HG03432 (cell line): ENCODE measurements around the gene RNF31.

Experiments used
- ATAC-seq: cut with Tn5 transposase; IDR thresholded peaks from one replicate; pipeline ENCODE4 v1.9.1; 2021; ENCODE audit warnings: mild to moderate bottlenecking, moderate library complexity; ENCODE audit not compliant: unreplicated experiment

Gene RNF31

GRCh38 chr14:24137529-24138395, 9.5 kb upstream of the RNF31 start:
- no peak for ATAC-seq

GRCh38 chr14:24138396-24139271, 8.7 kb upstream of the RNF31 start:
- no peak for ATAC-seq

DNA sequence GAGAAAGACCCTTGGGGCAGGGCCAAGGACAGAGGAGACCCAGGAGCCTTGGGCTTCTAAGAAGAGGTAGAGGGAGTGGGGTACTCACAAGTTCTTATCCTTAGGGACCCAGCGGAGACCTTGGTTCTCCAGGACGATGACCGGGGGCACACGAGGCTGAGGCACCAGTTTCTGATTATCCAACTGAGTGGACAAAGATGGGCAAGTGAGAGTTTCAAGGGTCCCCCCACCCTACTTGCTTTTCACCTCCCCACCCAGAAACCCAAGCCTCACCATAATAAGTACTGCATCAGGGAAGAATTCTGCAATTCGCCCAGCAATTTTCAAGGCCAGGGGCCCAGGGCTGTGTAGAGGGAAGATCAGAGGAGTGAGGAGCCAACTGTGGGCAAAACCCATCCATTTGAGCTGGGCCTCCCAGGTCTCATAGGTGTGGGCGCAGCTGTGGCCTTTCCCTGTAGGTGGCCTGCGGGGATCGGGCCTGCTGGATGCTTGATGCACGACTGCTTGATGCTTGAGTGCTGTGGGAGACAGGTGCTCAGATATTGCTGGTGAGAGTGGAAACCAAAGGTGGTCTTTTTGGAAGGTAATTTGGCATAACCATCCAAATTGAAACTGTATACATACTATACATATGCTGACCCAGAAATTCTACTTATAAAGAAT, 7.9 kb upstream of the RNF31 start:
- ATAC-seq = no peak

DNA sequence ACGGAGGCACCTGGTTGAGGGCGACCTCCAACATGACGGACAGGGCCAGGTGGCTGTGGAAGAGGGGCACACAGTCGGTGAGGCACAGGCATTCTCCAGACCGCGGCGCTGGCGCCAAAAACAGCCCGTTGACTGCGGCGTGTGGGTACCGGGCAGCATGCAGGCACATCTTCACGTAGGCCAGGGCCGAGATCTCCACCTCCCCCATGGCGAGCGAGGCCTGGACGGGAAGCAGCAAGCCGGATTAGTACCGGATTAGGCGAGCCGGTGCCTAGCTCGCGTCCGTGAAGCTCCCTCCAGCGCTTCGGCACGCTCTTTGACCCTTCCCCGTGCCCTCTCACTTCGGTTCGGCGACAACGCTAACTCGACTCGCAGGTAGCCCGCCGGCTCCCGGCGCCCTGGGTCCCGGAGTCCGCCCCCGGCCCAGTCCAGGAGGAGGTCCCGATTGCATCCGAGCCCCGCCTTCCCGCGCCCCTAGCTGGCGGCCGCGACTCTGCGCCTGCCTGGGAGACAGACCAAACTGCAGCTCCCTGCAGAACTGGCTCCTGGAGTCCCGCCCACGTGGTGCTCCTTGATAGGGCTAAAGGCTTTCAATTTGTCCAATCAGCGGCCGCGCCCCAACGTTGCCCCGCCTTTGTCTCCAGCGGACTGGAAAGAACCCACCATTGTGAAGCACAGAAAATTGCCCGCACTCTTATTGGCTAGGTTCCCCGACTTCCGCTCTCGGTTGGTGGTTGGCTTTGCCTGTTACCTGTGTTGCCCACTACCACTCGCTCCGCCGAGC, 6.0 kb upstream of the RNF31 start, which contains the start of gene EMC9:
Gene EMC9 (minus strand): TSS at position 495 of the 784 bp plus-strand sequence. CDS start 287 bp downstream, at position 208.
- ATAC-seq = peak; percentile 88

DNA sequence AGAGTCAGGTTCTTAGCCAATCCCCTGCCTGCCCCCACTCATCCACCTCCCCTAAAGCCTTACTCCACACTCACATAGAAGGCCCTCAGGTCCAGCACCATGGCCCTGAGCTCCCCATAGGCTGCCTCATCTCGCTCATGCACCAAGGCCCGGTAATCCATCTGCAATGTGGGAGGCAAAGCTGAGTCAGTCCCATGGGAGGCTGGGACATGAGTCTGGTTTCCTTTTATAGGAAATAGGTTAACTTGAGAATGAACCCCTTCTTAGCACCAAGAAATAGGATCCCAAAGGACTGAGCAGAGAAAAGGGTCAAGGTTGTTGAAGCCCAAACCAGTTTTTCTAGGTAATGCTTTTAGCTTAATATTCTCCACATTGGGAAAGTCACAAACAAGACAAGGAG, 3.8 kb upstream of the RNF31 start:
- ATAC-seq = no peak

GRCh38 chr14:24144451-24144850, 2.8 kb upstream of the RNF31 start:
- ATAC-seq = no peak

DNA sequence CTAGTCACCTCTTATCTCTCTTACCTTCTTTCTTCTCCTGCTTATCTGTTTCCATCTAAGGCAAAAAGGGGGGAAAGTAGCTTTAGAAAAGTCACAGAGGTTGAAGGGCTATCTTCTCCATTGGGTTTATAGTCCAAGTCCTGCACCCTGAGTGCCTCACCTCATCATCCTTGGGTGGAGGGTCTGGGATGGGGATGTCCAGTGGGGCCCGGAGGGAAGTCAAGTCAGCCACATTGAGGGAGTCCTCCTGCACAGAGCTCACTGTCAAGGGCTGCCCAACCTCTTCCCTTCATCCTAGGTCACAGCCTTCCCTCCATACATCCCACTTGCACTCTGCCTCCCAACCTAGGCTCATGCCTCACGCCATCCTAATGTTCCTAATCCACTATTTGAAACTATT, 2.1 kb upstream of the RNF31 start:
- no peak for ATAC-seq

- no peak for ATAC-seq
Observed at GRCh38 chr14:24145690-24146452, 1.4 kb upstream of the RNF31 start.

DNA sequence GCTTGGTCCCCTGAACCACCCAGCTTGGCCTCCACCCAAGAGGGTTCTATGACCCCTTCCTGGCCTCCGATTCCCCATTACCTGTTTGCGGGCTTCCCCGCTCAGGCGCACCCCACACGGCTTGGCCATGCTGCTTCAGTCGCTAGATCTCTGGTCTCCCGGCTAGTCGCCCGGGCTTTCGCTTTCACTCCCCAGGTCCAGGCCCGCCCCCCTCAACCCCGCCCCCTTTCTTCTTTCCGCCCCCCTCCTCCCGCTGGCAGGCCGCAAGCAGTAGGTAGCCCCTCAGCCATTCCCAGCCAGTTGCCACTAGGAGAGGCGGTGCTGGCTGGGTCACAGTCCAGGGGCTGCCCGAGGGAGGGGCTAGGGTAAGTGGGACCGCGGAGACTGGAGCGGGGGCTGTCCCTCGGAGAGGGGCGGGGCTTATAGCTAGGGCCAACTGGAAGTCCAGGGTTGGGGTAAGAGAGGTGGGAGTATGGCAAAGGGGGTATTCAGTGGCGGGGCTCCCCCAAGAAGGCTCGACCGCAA, 783 bp upstream of the RNF31 start, which contains the start of gene PSME2:
Gene PSME2 (minus strand): TSS at position 158 of the 525 bp plus-strand sequence. CDS start 29 bp downstream, at position 129.
- peak; percentile 70 for ATAC-seq

DNA sequence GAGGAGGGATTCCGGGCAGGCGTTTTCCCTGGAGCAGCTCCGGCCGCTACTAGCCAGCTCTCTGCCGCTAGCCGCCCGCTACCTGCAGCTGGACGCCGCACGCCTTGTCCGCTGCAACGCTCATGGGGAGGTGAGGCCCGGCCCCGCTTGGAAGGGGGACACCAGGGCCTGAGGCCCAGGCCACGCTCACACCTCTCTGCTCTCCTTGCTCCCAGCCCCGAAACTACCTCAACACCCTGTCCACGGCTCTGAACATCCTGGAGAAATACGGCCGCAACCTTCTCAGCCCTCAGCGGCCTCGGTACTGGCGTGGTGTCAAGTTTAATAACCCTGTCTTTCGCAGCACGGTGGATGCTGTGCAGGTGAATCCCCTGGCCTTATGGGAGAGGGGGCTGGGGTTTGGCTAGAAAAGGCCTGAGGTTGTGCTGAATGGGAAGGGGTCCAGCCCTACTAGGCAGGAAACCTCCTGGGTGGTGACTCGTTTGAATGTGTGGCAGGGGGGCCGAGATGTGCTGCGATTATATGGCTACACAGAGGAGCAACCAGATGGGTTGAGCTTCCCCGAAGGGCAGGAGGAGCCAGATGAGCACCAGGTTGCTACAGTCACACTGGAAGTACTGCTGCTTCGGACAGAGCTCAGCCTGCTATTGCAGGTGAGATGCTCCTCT, 597 bp downstream of the RNF31 start:
- no peak for ATAC-seq

- ATAC-seq = no peak
Observed at GRCh38 chr14:24149302-24149969, 2.1 kb downstream of the RNF31 start.

- no peak for ATAC-seq
Observed at GRCh38 chr14:24150061-24150460, 2.8 kb downstream of the RNF31 start.

GRCh38 chr14:24150567-24150966, 3.3 kb downstream of the RNF31 start:
- no peak for ATAC-seq

DNA sequence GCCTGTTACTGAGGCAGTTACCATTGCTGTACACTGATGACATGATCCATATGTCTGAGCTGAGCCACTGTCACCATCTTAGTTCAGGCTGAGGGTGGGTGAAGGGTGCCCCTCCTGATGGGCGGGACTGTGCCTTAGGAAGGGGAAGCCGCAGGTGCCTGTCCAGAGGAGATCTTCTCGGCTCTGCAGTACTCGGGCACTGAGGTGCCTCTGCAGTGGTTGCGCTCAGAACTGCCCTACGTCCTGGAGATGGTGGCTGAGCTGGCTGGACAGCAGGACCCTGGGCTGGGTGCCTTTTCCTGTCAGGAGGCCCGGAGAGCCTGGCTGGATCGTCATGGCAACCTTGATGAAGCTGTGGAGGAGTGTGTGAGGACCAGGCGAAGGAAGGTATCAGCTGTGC, 3.7 kb downstream of the RNF31 start:
- ATAC-seq = no peak

GRCh38 chr14:24151404-24152080, 4.2 kb downstream of the RNF31 start:
- ATAC-seq = no peak

GRCh38 chr14:24155100-24155499, 7.8 kb downstream of the RNF31 start:
- ATAC-seq = no peak

DNA sequence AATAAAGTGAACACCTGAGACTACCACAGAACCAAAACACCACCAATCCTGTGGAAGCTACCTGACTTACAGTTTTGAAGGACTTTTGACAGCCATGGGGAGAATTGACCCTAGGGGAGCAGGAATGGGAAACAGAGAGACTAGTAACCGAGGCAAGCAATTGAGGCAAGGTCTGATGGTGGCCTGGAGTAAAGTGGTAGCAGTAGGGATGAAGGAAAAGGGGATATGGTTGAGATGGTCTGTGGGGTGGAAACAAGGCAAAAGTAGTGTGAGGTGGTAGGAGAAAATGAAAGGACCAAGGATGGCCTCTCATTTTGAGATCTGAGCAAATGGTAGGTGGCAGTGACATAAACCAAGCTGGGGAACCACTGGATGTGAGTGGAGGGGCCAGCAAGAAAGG, 9.5 kb downstream of the RNF31 start:
- no peak for ATAC-seq

GRCh38 chr14:24157331-24157730, 10.0 kb downstream of the RNF31 start:
- ATAC-seq = no peak
